NCI-H2029 treated with DMSO at 0.1 percent for 48 hours (cell line): ENCODE data around the gene SEC22A.

Experiments used
- DNase-seq: peaks from one replicate; lab custom pipeline; 2025; lab: John Stamatoyannopoulos, UW

SEC22A gene

GRCh38 chr3:123287962-123288302 is 86.2 kb downstream of the SEC22A start:
- no peak for DNase-seq

GRCh38 chr3:123289391-123290106 is 87.8 kb downstream of the SEC22A start:
- DNase-seq = no peak

- DNase-seq = no peak
Measured at GRCh38 chr3:123290107-123290930, 88.6 kb downstream of the SEC22A start.

- no peak for DNase-seq
Measured at GRCh38 chr3:123290962-123291361, 89.2 kb downstream of the SEC22A start.

- no peak for DNase-seq
Measured at GRCh38 chr3:123291404-123291803, 89.7 kb downstream of the SEC22A start.

GRCh38 chr3:123292321-123293310 is 90.9 kb downstream of the SEC22A start:
- no peak for DNase-seq

GRCh38 chr3:123294296-123294938 is 92.7 kb downstream of the SEC22A start:
- DNase-seq = no peak

- no peak for DNase-seq
Measured at GRCh38 chr3:123295171-123295900, 93.6 kb downstream of the SEC22A start.

- DNase-seq = no peak
Measured at GRCh38 chr3:123295901-123296250, 94.1 kb downstream of the SEC22A start.

- no peak for DNase-seq
Measured at GRCh38 chr3:123296261-123296660, 94.5 kb downstream of the SEC22A start.

GRCh38 chr3:123296836-123297626 is 95.3 kb downstream of the SEC22A start:
- no peak for DNase-seq

GRCh38 chr3:123297627-123297899 is 95.8 kb downstream of the SEC22A start:
- DNase-seq = no peak

- DNase-seq = no peak
Measured at GRCh38 chr3:123298903-123299302, 97.2 kb downstream of the SEC22A start.

GRCh38 chr3:123299581-123299980 is 97.8 kb downstream of the SEC22A start:
- no peak for DNase-seq

GRCh38 chr3:123300056-123300455 is 98.3 kb downstream of the SEC22A start:
- no peak for DNase-seq

GRCh38 chr3:123300583-123300982 is 98.8 kb downstream of the SEC22A start:
- DNase-seq = no peak

- DNase-seq = no peak
Measured at GRCh38 chr3:123301331-123302184, 99.8 kb downstream of the SEC22A start.

- no peak for DNase-seq
Measured at GRCh38 chr3:123302961-123303360, 101.2 kb downstream of the SEC22A start.

- DNase-seq = no peak
Measured at GRCh38 chr3:123303976-123304560, 102.3 kb downstream of the SEC22A start.
